Smooth muscle cell (in vitro differentiated cells): ENCODE measurements around the gene ATP2C1. TPM values are rescaled to one million over a fixed set of nuclear protein-coding genes. Genes with fewer than 3 reads are reported as not detected.

Experiments
- DNase-seq: peaks from one replicate; lab custom pipeline; 2025; ENCODE audit not compliant: unreplicated experiment; lab: John Stamatoyannopoulos, UW
- H2AFZ ChIP-seq: fragments of 200-600 bp; sonication (generic); 2 replicates; pipeline ENCODE4 v1.6.0; 2016; ENCODE audit warnings: antibody characterized with exemption, low read depth, mild to moderate bottlenecking
- H3F3A ChIP-seq: fragments of 200-600 bp; sonication (generic); 2 replicates; pipeline ENCODE4 v1.6.0; 2017; ENCODE audit warnings: antibody characterized with exemption, low read depth
- H3K27ac ChIP-seq: fragments of 200-600 bp; sonication (generic); 2 replicates; pipeline ENCODE4 v1.5.1; 2016; ENCODE audit warnings: low read depth, mild to moderate bottlenecking
- H3K27me3 ChIP-seq: fragments of 200-600 bp; sonication (generic); 2 replicates; pipeline ENCODE4 v1.6.1; 2016; ENCODE audit warnings: low read depth, mild to moderate bottlenecking
- H3K36me3 ChIP-seq: fragments of 200-600 bp; sonication (generic); 2 replicates; pipeline ENCODE4 v1.5.1; 2016; ENCODE audit warnings: low read depth
- H3K4me1 ChIP-seq: fragments of 200-600 bp; sonication (generic); 2 replicates; pipeline ENCODE4 v1.5.1; 2016; ENCODE audit warnings: low read depth
- H3K4me2 ChIP-seq: fragments of 200-600 bp; sonication (generic); 2 replicates; pipeline ENCODE4 v1.6.0; 2016; ENCODE audit warnings: mild to moderate bottlenecking
- H3K4me3 ChIP-seq: fragments of 200-600 bp; sonication (generic); 2 replicates; pipeline ENCODE4 v1.5.1; 2016; ENCODE audit warnings: mild to moderate bottlenecking
- H3K79me2 ChIP-seq: fragments of 200-600 bp; sonication (generic); 2 replicates; pipeline ENCODE4 v1.6.0; 2016; ENCODE audit warnings: low read depth, mild to moderate bottlenecking
- H3K9ac ChIP-seq: fragments of 200-600 bp; sonication (generic); 2 replicates; pipeline ENCODE4 v1.6.0; 2016; ENCODE audit warnings: low read depth
- H3K9me3 ChIP-seq: fragments of 200-600 bp; sonication (generic); replicated peaks from 2 replicates; pipeline ENCODE4 v1.5.1; 2016; ENCODE audit warnings: low read depth
- H4K20me1 ChIP-seq: fragments of 200-600 bp; sonication (generic); 2 replicates; pipeline ENCODE4 v1.6.0; 2016; ENCODE audit warnings: low read depth
- CTCF ChIP-seq: fragments of 200-600 bp; sonication (generic); IDR thresholded peaks from 2 replicates; pipeline ENCODE4 v1.5.1; 2017; ENCODE audit warnings: borderline replicate concordance, mild to moderate bottlenecking, antibody characterized with exemption; ENCODE audit not compliant: insufficient read depth, poor library complexity, severe bottlenecking
- WGBS: methylation state at CpG from one replicate; pipeline ENCODE4 v1.1.7; 2016; ENCODE audit warnings: low lambda C conversion rate; 5-methylcytosine and 5-hydroxymethylcytosine counted together
- polyA plus RNA-seq: library from polyadenylated mRNA; unstranded; fragments of >200 nt; fragmentation: Nextera tagmentation; extraction: Ambion mirVana; gene quantifications from 2 replicates; pipeline ENCODE4 v1.2.1, GENCODE V29; 2016
- total RNA-seq: library from RNA; depleted of rRNA; stranded (reverse); fragments of >200 nt; gene quantifications from 2 replicates; pipeline ENCODE4 v1.2.3, GENCODE V29; 2014

ATP2C1 gene
- total and polyA plus RNA-seq, 2 experiments from 2014 or later, result 36.0 to 85.9 TPM

GRCh38 chr3:130925628-130926027 lies 31.7 kb downstream of the ATP2C1 start:
- H3K4me1 ChIP-seq, result no peaks in the 10 kb centered on the region
- H2AFZ ChIP-seq, result no peak overlapping the region
- 95% methylated on average over 3 of the region's 3 CpGs for WGBS
- no peaks in the 10 kb centered on the region for H3K9me3 ChIP-seq
- no peak overlapping the region for H3K4me2 ChIP-seq
- H3K9ac ChIP-seq, result no peak overlapping the region
- peaks cover 86% of the 10 kb centered on the region for H3K79me2 ChIP-seq
- H3K27me3 ChIP-seq, result no peaks in the 10 kb centered on the region
- TF ChIP-seq CTCF, result no peak
- DNase-seq, result no peak
- no peak overlapping the region for H3K4me3 ChIP-seq
- H3F3A ChIP-seq, result no peaks in the 10 kb centered on the region
- H4K20me1 ChIP-seq, result peaks cover 51% of the 10 kb centered on the region
- no peaks in the 10 kb centered on the region for H3K36me3 ChIP-seq
- H3K27ac ChIP-seq, result no peak overlapping the region

DNA sequence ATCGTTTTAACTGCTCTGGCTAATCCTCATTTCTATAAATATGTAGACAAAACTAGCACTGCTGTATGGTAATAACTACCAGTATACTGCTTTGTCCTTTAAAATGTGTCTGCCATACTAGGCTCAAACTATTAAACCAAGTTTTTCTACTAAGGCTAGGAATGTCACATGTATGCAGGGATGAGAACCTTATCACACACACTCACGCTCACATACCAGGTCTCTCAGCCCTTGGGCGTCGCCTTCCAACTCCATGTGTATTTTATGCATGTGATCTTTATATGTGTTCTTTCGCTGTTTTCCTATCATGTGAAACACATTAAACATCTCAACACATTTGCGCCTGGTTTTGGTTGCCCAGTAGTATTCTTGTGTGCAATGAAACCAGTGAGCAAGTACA lies 32.6 kb downstream of the ATP2C1 start:
- Histone ChIP-seq H3K27ac (peak overlapping the region; percentile 66), H3K9ac (no peak overlapping the region), H3K27me3 (no peaks in the 10 kb centered on the region), H4K20me1 (peaks cover 48% of the 10 kb centered on the region), H3K4me1 (no peaks in the 10 kb centered on the region), H3K79me2 (peaks cover 85% of the 10 kb centered on the region), H3K4me2 (no peak overlapping the region), H3K4me3 (no peak overlapping the region), H3K9me3 (no peaks in the 10 kb centered on the region), H2AFZ (no peak overlapping the region), H3K36me3 (no peaks in the 10 kb centered on the region), H3F3A (no peaks in the 10 kb centered on the region)
- 77% methylated on average over 6 of the region's 6 CpGs for WGBS
- DNase-seq, result no peak
- no peak for TF ChIP-seq CTCF

DNA sequence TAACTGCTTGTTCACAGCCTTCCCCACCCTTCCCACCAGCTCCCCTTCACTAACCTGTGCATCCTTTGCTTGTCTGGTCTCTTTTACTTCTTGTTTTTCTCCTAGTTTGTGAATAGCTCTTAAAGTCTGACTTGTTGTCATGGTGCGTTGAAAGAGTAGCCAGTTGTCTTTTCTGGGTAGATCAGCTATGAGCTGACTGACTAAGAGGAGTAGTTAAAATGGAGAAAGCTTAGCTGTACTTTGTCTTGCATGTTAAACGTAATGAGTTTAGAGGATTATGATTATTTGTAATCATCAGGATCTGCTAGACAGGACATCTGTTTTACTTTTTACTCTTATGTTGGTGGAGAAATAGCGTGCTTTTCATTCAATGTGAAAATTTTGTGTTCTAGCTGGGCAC lies 35.9 kb downstream of the ATP2C1 start:
- H3K4me3 ChIP-seq, result no peak overlapping the region
- no peaks in the 10 kb centered on the region for H3K27me3 ChIP-seq
- no peaks in the 10 kb centered on the region for H3F3A ChIP-seq
- H3K79me2 ChIP-seq, result peaks cover 56% of the 10 kb centered on the region
- peaks cover 4% of the 10 kb centered on the region for H3K36me3 ChIP-seq
- no peaks in the 10 kb centered on the region for H3K4me1 ChIP-seq
- H3K9ac ChIP-seq, result no peak overlapping the region
- no peak for TF ChIP-seq CTCF
- H3K4me2 ChIP-seq, result no peak overlapping the region
- H4K20me1 ChIP-seq, result peaks cover 57% of the 10 kb centered on the region
- 53% methylated on average over 3 of the region's 3 CpGs for WGBS
- H2AFZ ChIP-seq, result no peak overlapping the region
- H3K27ac ChIP-seq, result peak overlapping the region; percentile 4
- no peak for DNase-seq
- H3K9me3 ChIP-seq, result no peaks in the 10 kb centered on the region

DNA sequence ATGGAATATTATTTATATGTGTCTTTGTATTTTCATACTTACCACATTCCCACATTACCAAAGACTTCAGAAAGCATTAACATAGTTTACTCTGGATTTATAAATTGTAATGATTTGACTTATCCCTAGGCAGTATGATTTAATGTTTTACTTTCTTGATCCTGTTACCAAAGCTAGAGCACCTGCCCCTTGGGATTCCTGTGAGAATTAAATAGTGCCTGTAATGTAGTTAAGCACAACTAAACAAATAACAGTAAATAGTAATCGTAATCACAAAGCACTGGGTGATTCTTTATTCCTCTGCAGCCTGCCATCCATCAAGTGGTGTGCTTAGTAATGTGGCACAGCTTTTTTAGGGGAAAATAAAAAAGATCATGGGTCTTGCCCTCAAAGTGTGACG lies 39.1 kb downstream of the ATP2C1 start:
- whole genome bisulfite sequencing, result 82% methylated on average over 2 of the region's 2 CpGs
- no peak overlapping the region for H3K4me2 ChIP-seq
- H3K9ac ChIP-seq, result no peak overlapping the region
- H3K9me3 ChIP-seq, result no peaks in the 10 kb centered on the region
- H3K36me3 ChIP-seq, result peaks cover 4% of the 10 kb centered on the region
- H4K20me1 ChIP-seq, result peaks cover 40% of the 10 kb centered on the region
- no peaks in the 10 kb centered on the region for H3K27me3 ChIP-seq
- no peak for DNase-seq
- H3K4me3 ChIP-seq, result no peak overlapping the region
- no peak overlapping the region for H3K27ac ChIP-seq
- H2AFZ ChIP-seq, result no peak overlapping the region
- TF ChIP-seq CTCF, result no peak
- H3F3A ChIP-seq, result no peaks in the 10 kb centered on the region
- H3K79me2 ChIP-seq, result peaks cover 28% of the 10 kb centered on the region
- no peaks in the 10 kb centered on the region for H3K4me1 ChIP-seq
